IPS-18c (cell line): ENCODE data around the gene ZWILCH.

Source experiments
- H3K4me3 ChIP-seq: 2 replicates; pipeline ENCODE4 v1.7.0; 2013; ENCODE audit warnings: low read depth, mild to moderate bottlenecking, low read length, moderate library complexity; ENCODE audit not compliant: insufficient read depth
- H3K9me3 ChIP-seq: one replicate; pipeline ENCODE4 v1.6.1; 2013; ENCODE audit warnings: mild to moderate bottlenecking, low read length, moderate library complexity; ENCODE audit not compliant: control insufficient read depth, insufficient read depth

Gene ZWILCH

DNA sequence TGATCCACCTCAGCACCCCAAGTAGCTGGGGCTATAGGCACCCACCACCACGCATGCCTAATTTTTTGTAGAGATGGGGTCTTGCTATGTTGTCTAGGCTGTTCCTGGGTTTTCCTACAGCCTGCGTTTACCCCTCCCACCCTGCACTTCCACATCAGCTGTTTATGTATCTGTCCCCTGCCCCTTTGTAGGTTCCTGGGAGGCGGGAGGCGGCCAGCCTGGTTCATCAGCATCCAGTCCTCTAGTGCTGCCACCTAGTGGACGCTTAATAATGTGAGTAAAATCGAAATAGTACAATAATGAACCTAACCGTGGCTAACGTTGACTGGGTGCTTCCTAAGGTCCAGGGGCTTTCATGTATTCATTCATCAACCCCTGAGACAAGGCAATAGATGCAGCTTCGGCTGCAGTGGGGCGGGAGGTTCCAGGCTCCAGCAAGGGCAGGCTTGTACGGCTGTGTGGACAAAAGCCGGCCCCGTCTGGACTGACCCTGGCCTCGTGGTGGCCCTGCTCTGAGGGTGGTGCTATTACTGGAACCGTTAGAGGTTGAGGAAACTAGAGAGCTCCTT is 61.9 kb downstream of the ZWILCH start:
- H3K9me3 ChIP-seq: no peaks in the 10 kb centered on the region
- H3K4me3 ChIP-seq: no peak overlapping the region

DNA sequence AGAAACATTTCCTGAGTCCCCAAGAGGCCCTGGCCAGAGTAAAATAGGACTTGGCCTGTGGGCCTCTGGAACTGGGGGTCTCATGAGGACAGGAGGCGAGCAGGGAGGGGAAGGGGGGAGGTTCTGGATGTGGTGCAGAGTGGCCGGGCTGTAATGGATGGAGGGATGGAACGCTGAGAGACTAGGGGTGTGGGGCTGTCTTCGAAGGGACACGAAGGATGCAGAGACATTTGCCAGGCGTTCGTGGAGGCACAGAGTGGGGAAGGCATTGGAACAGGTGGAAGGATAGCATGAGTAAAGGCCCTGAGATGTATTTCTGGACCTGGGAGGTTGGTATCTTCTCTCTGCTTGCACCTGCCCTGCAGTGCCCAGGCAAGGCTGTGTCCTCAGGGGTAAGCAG is 62.8 kb downstream of the ZWILCH start:
- Histone ChIP-seq H3K9me3 (no peaks in the 10 kb centered on the region), H3K4me3 (no peak overlapping the region)

- no peaks in the 10 kb centered on the region for H3K9me3 ChIP-seq
- no peak overlapping the region for H3K4me3 ChIP-seq
Observed at GRCh38 chr15:66569461-66570137, 64.5 kb downstream of the ZWILCH start.

DNA sequence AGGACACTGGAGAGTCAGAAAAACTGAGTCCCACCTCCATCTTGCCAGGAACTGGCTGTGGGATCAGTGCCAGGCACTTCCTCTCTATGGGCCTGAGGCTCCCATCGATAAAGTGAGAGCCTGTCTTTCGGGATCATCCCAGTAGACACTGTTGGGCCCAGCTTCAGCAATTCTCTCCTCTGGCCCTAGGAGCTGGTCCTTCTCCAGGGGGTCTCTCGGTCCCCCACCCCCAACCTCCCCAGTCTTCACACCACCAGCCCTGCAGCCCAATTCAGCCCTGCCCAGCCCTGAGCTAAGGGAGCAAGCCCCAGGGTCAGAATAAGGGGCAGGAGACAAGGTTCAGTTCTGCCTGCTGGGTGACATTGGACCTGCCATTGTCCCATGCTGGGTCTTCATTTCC is 65.2 kb downstream of the ZWILCH start:
- Histone ChIP-seq H3K9me3 (no peaks in the 10 kb centered on the region), H3K4me3 (no peak overlapping the region)

GRCh38 chr15:66570842-66571478 is 65.8 kb downstream of the ZWILCH start:
- Histone ChIP-seq H3K9me3 (no peaks in the 10 kb centered on the region), H3K4me3 (no peak overlapping the region)

DNA sequence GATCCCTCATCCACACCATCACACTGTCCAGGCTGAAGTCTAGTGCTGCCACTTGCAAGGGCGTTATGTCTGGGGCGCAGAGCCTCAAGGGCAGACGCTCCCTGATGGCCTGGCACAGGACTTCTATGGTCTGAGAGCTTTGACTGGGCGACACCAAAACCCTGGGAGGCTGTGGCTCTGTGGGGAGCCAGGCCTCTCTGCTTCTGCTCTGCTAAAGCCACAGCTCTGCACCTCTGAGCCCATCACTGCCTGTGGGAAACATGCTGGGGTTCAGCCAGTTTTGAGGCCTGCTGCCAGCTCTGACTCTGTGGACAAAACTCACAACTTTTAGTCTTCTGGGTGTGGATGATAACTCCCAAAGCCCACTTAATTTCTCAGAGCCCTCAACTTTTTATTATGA is 67.0 kb downstream of the ZWILCH start:
- H3K9me3 ChIP-seq: no peaks in the 10 kb centered on the region
- no peak overlapping the region for H3K4me3 ChIP-seq

DNA sequence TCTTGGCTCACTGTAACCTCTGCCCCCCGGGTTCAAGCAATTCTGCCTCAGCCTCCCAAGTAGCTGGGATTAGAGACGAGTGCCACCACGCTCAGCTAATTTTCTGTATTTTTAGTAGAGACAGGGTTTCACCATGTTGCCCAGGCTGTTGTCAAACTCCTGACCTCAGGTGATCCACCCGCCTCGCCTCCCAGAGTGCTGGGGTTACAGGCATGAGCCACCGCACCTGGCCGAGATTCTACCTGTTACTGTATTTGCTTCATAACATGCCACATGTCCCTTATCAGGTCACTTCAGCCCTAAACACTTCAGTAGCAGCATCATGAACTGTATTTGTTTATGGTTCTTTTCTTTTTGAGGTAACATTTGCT is 68.2 kb downstream of the ZWILCH start:
- Histone ChIP-seq H3K9me3 (no peaks in the 10 kb centered on the region), H3K4me3 (no peak overlapping the region; the same call in 1 of the 2 replicates)

GRCh38 chr15:66573719-66574595 is 68.8 kb downstream of the ZWILCH start:
- Histone ChIP-seq H3K9me3 (no peaks in the 10 kb centered on the region), H3K4me3 (no peak overlapping the region)

- Histone ChIP-seq H3K9me3 (no peaks in the 10 kb centered on the region), H3K4me3 (no peak overlapping the region)
Observed at GRCh38 chr15:66574596-66574950, 69.4 kb downstream of the ZWILCH start.

DNA sequence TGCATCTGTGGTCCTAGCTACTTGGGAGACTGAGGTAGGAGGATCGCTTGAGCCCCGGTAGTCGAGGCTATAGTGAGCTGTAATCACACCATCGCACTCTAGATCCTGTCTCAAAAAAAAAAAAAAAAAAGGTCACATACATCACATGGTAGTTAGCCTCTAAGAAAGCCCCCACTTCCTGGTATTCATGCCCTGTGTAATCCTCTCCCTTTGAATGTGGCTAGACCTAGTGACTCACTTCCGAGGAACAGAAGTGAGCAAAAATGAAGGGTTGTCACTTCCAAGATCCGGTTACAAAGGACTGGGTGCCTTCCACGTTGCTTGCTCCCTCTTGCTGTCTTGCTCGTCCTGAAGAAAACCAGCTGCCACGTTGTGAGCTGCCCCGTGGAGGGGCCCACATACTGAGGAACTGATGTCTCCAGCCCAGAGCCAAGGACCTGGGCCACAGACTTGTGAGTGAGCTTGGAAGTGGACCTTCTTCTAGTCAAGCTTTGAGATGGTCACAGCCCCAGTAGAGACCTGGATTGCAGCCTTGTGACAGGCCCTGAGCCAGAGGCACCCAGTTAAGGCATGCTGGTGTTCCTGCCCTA is 73.3 kb downstream of the ZWILCH start:
- Histone ChIP-seq H3K9me3 (no peaks in the 10 kb centered on the region), H3K4me3 (no peak overlapping the region)

GRCh38 chr15:66580643-66581042 is 75.5 kb downstream of the ZWILCH start:
- Histone ChIP-seq H3K9me3 (no peaks in the 10 kb centered on the region), H3K4me3 (no peak overlapping the region)

GRCh38 chr15:66581972-66582537 is 76.9 kb downstream of the ZWILCH start:
- Histone ChIP-seq H3K4me3 (no peak overlapping the region), H3K9me3 (no peaks in the 10 kb centered on the region)

- Histone ChIP-seq H3K9me3 (no peaks in the 10 kb centered on the region), H3K4me3 (no peak overlapping the region)
Observed at GRCh38 chr15:66586155-66586976, 81.2 kb downstream of the ZWILCH start.

DNA sequence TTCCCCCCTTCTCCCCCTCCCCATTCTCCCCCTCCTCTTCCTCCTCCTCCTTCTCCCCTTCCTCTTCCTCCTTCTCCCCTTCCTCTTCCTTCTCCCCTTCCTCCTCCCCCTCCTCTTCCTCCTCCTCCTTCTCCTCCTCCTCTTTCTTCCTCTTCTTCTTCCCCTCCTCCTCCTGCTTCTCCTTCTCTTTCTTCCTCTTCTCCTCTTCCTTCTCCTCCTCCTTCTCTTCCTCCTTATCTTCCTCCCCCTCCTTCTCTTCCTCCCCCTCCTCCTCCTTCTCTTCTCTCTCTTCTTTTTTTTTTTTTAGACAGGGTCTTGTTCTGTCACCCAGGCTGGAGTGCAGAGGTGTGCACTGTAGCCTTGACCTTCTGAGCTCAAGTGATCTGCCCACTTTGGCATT is 81.9 kb downstream of the ZWILCH start:
- Histone ChIP-seq H3K4me3 (no peak overlapping the region), H3K9me3 (no peaks in the 10 kb centered on the region)

DNA sequence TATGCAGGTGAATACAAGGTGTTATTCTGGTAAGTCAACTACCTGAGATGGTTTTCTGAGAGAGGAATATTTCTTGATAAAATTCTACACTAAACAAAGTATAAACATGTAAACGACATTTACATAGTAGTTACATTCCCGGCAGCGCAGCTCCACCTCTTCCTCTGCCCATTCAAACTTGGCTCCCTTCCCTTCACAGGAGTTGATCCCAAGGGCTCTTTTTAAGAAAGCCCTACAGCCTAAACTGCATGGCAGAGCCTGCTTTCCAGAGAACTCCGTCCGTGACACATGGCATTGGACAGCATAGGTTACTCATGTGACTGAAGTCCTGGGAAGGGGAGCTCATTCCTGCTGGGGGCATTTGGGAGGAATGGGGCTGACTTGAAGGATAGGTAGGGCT is 82.6 kb downstream of the ZWILCH start:
- no peaks in the 10 kb centered on the region for H3K9me3 ChIP-seq
- H3K4me3 ChIP-seq: no peak overlapping the region

DNA sequence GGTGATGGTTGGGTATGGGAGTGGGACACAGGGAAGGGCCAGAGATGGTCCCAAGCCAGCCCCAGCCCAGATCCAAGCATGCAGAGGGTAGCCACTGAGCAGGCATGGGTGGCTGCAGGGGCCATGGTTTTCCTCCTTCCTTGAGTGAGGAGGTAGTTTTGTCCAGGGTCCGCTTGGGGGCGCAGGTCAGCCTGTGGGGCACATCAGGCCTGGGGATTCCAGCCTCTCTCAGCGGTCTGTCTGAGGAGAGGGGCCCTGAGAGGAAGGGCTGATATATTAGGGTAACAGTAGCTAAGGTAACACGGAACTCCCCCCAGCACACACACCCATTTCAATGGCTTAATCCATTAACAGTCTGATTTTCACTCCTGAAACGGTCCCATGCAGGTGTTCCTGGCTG is 83.4 kb downstream of the ZWILCH start:
- Histone ChIP-seq H3K9me3 (no peaks in the 10 kb centered on the region), H3K4me3 (no peak overlapping the region)
